HL-60 (cell line): Measurements from ENCODE around the gene TNFAIP8L3.

ENCODE experiments used
- DNase-seq, 2 experiments: peaks; one replicate each; pipeline ENCODE4 v3.0.0-alpha.2; 2010 to 2020; ENCODE audit warnings: low read depth in 1 of 2, low spot score in 1 of 2
- H3K27ac ChIP-seq: fragments of 250-450 bp; sonication (Bioruptor Pico); replicated peaks from 2 replicates; pipeline ENCODE4 v1.5.1; 2020; ENCODE audit warnings: mild to moderate bottlenecking, moderate library complexity
- H3K27me3 ChIP-seq: fragments of 250-450 bp; sonication (Bioruptor Pico); 2 replicates; pipeline ENCODE4 v1.5.1; 2021; ENCODE audit warnings: mild to moderate bottlenecking, moderate library complexity; ENCODE audit not compliant: insufficient read depth, poor library complexity, severe bottlenecking
- H3K4me3 ChIP-seq: replicated peaks from 2 replicates; pipeline ENCODE4 v1.5.1; 2011; ENCODE audit warnings: mild to moderate bottlenecking, control low read depth, low read length; ENCODE audit not compliant: insufficient read depth
- CTCF ChIP-seq: IDR thresholded peaks from one replicate; pipeline ENCODE4 v1.5.1; 2011; ENCODE audit warnings: low read length, control low read depth, inconsistent platforms; ENCODE audit not compliant: insufficient read depth
- GABPA ChIP-seq: IDR thresholded peaks from 2 replicates; pipeline ENCODE4 v1.6.1; 2012; ENCODE audit warnings: low read depth
- POLR2AphosphoS5 ChIP-seq: IDR thresholded peaks from 2 replicates; pipeline ENCODE4 v1.6.1; 2012; ENCODE audit warnings: low read depth
- REST ChIP-seq: IDR thresholded peaks from 2 replicates; pipeline ENCODE4 v1.6.1; 2012; ENCODE audit warnings: low read depth; ENCODE audit not compliant: insufficient replicate concordance
- SPI1 ChIP-seq: IDR thresholded peaks from 2 replicates; pipeline ENCODE4 v1.6.1; 2012; ENCODE audit warnings: low read depth, mild to moderate bottlenecking, borderline replicate concordance

Gene TNFAIP8L3

GRCh38 chr15:51096976-51097375 lies 2.3 kb upstream of the TNFAIP8L3 start:
- TF ChIP-seq GABPA = no peak
- TF ChIP-seq CTCF = no peak
- TF ChIP-seq POLR2AphosphoS5 = no peak
- TF ChIP-seq REST = no peak
- no peak for TF ChIP-seq SPI1
- peaks cover 29% of the 10 kb centered on the region for H3K27me3 ChIP-seq
- no peak overlapping the region for H3K27ac ChIP-seq
- no peak overlapping the region for H3K4me3 ChIP-seq
- DNase-seq = no peak

GRCh38 chr15:51095681-51096331 lies 1.1 kb upstream of the TNFAIP8L3 start:
- H3K4me3 ChIP-seq = no peak overlapping the region
- peaks cover 34% of the 10 kb centered on the region for H3K27me3 ChIP-seq
- H3K27ac ChIP-seq = no peak overlapping the region
- TF ChIP-seq POLR2AphosphoS5 = no peak
- TF ChIP-seq GABPA = no peak
- TF ChIP-seq SPI1 = no peak
- TF ChIP-seq REST = no peak
- no peak for TF ChIP-seq CTCF
- no peak for DNase-seq

GRCh38 chr15:51093839-51094605 lies 684 bp downstream of the TNFAIP8L3 start:
- H3K27ac ChIP-seq = no peak overlapping the region
- H3K27me3 ChIP-seq = peaks cover 36% of the 10 kb centered on the region
- H3K4me3 ChIP-seq = peak overlapping the region; percentile 64
- TF ChIP-seq CTCF (no peak), POLR2AphosphoS5 (no peak), SPI1 (no peak), GABPA (no peak), REST (no peak)
- peak; percentile 37 to 56 for DNase-seq
